HG03095 (cell line): ENCODE results near the gene NFKBIA.
"Not testable (repeated sequence)": the region's sequence is repeated elsewhere in the genome, so short reads cannot be mapped to it uniquely, and the experiment has no call there.

ENCODE experiments used
- ATAC-seq: cut with Tn5 transposase; IDR thresholded peaks from one replicate; pipeline ENCODE4 v1.9.1; 2021; ENCODE audit warnings: moderate library complexity; ENCODE audit not compliant: unreplicated experiment

The NFKBIA gene

GRCh38 chr14:35404449-35405303 lies at the start of gene NFKBIA:
Gene NFKBIA, minus strand, starts transcription at chr14:35404749. Its CDS starts 105 bp downstream, at chr14:35404644.
- peak; percentile 47 for ATAC-seq

GRCh38 chr14:35446450-35446849 lies 41.9 kb upstream of the NFKBIA start:
- ATAC-seq = no peak

- ATAC-seq = no peak
Measured at GRCh38 chr14:35444104-35444503, 39.6 kb upstream of the NFKBIA start.

GRCh38 chr14:35441160-35441559 lies 36.6 kb upstream of the NFKBIA start:
- ATAC-seq = no peak

GRCh38 chr14:35438910-35439713 lies 34.6 kb upstream of the NFKBIA start:
- no peak for ATAC-seq

GRCh38 chr14:35438492-35438891 lies 33.9 kb upstream of the NFKBIA start:
- not testable (repeated sequence) for ATAC-seq

- no peak for ATAC-seq
Measured at GRCh38 chr14:35435177-35435576, 30.6 kb upstream of the NFKBIA start.

- ATAC-seq = no peak
Measured at GRCh38 chr14:35433826-35434225, 29.3 kb upstream of the NFKBIA start.

- ATAC-seq = no peak
Measured at GRCh38 chr14:35430459-35431199, 26.1 kb upstream of the NFKBIA start.

GRCh38 chr14:35429951-35430350 lies 25.4 kb upstream of the NFKBIA start:
- ATAC-seq = no peak

GRCh38 chr14:35425850-35426249 lies 21.3 kb upstream of the NFKBIA start:
- no peak for ATAC-seq

GRCh38 chr14:35423621-35424020 lies 19.1 kb upstream of the NFKBIA start:
- no peak for ATAC-seq

- no peak for ATAC-seq
Measured at GRCh38 chr14:35420036-35420811, 15.7 kb upstream of the NFKBIA start.

- ATAC-seq = no peak
Measured at GRCh38 chr14:35419429-35419841, 14.9 kb upstream of the NFKBIA start.

GRCh38 chr14:35418093-35418492 lies 13.5 kb upstream of the NFKBIA start:
- ATAC-seq = no peak

GRCh38 chr14:35416108-35416750 lies 11.7 kb upstream of the NFKBIA start:
- ATAC-seq = peak; percentile 46

- ATAC-seq = no peak
Measured at GRCh38 chr14:35414365-35414764, 9.8 kb upstream of the NFKBIA start.

GRCh38 chr14:35412272-35413056 lies 7.9 kb upstream of the NFKBIA start:
- ATAC-seq = no peak

- no peak for ATAC-seq
Measured at GRCh38 chr14:35410858-35411257, 6.3 kb upstream of the NFKBIA start.
